ENCODE measurements around the gene TTLL4.

TTLL4 gene

GRCh38 chr2:218786133-218786532 is 75.5 kb downstream of the TTLL4 start:
- DNase-seq (ENCODE audit: low read depth): no peak

- no peak for DNase-seq (ENCODE audit: low read depth)
These were observed 78.1 kb downstream of the TTLL4 start for GRCh38 chr2:218788529-218789255.

GRCh38 chr2:218792433-218792832 is 81.8 kb downstream of the TTLL4 start:
- no peak for DNase-seq (ENCODE audit: low read depth)

- DNase-seq (ENCODE audit: low read depth): no peak
These were observed 86.1 kb downstream of the TTLL4 start for GRCh38 chr2:218796691-218797090.

- no peak for DNase-seq (ENCODE audit: low read depth)
These were observed 88.3 kb downstream of the TTLL4 start for GRCh38 chr2:218798767-218799504.

- no peak for DNase-seq (ENCODE audit: low read depth)
These were observed 89.4 kb downstream of the TTLL4 start for GRCh38 chr2:218799990-218800389.

- no peak for DNase-seq (ENCODE audit: low read depth)
These were observed 91.9 kb downstream of the TTLL4 start for GRCh38 chr2:218802386-218802994.

GRCh38 chr2:218804817-218805216 is 94.2 kb downstream of the TTLL4 start:
- DNase-seq (ENCODE audit: low read depth): no peak

Measured in GM04504 (cell line).